Activated T-helper 17 cell treated with anti-CD3 and anti-CD28 coated beads, Interleukin-2, amount 50 U/mL, for 72 hours (primary cell): ENCODE results near the gene KLK6. TPM values are rescaled to one million over a fixed set of nuclear protein-coding genes. Genes with fewer than 3 reads are reported as not detected.

ENCODE experiments used
- ATAC-seq: fragments of 150-1000 bp; cut with Tn5 transposase; replicated peaks from 2 replicates; pipeline ENCODE4 v1.10.0; 2021; ENCODE audit warnings: mild to moderate bottlenecking, moderate library complexity
- H3K27ac Mint-ChIP-seq: one replicate; pipeline ENCODE4 v1.8.0; 2022; ENCODE audit warnings: mixed read lengths
- H3K27me3 Mint-ChIP-seq: one replicate; pipeline ENCODE4 v1.8.0; 2022; ENCODE audit warnings: mixed read lengths
- H3K36me3 Mint-ChIP-seq: one replicate; pipeline ENCODE4 v1.8.0; 2022; ENCODE audit warnings: low read depth, mild to moderate bottlenecking, mixed read lengths
- H3K4me1 Mint-ChIP-seq: one replicate; pipeline ENCODE4 v1.8.0; 2022; ENCODE audit warnings: mixed read lengths
- H3K4me3 Mint-ChIP-seq: one replicate; pipeline ENCODE4 v1.8.0; 2022; ENCODE audit warnings: mild to moderate bottlenecking, mixed read lengths
- H3K9me3 Mint-ChIP-seq: one replicate; pipeline ENCODE4 v1.8.0; 2022; ENCODE audit warnings: mixed read lengths
- total RNA-seq, 2 donors: library from RNA; stranded (reverse); gene quantifications; one replicate each; pipeline ENCODE4 v1.2.3, GENCODE V29; 2022

Gene KLK6
- total RNA-seq, 2 donors from 2014 or later: not detected

DNA sequence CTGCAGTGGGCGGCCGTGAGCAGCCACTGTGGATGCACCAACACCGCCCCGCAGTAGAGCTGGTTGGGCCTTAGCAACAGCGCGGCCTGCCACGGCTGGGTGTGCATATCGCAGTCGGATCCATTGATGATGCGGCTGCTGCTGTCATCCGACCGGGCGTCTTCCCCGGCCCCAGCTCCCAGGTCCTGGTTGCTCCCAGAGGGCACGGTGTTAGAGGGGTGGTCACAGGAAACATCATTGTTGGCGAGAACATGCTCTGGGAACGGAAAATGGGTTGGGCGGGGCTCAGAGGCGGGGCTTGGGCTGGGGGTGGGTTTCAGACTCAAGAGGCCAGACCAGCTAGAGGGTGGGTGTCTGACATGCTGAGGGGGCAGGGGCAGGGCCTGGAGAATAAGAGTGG lies 19.5 kb downstream of the KLK6 start:
- Mint-ChIP-seq H3K27me3 (peaks cover 31% of the 10 kb centered on the region), H3K27ac (no peak overlapping the region), H3K9me3 (no peaks in the 10 kb centered on the region), H3K4me1 (no peaks in the 10 kb centered on the region), H3K36me3 (no peaks in the 10 kb centered on the region), H3K4me3 (no peak overlapping the region)
- no peak for ATAC-seq

DNA sequence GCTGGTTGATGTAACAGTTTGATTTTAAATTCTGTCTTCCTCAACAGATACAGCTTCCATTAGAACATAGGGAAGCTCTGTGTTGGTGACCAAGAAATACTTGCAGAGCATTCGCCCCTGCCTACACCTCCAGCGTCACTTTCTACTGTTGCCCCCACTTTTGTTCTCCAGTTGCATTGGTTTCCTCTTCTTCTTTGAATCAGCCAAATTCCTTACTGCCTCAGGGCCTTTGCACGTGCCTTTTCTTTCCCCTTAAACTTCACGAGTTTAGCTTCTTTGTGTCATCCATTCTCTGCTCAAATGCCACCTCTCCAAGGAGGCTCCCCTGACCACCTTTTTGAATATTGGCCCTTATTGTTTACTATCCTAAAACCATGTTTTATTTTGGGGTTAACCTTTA lies 22.3 kb downstream of the KLK6 start:
- ATAC-seq: no peak
- Mint-ChIP-seq H3K4me3 (no peak overlapping the region), H3K27ac (no peak overlapping the region), H3K36me3 (no peaks in the 10 kb centered on the region), H3K9me3 (no peaks in the 10 kb centered on the region), H3K4me1 (no peaks in the 10 kb centered on the region), H3K27me3 (peaks cover 29% of the 10 kb centered on the region)

DNA sequence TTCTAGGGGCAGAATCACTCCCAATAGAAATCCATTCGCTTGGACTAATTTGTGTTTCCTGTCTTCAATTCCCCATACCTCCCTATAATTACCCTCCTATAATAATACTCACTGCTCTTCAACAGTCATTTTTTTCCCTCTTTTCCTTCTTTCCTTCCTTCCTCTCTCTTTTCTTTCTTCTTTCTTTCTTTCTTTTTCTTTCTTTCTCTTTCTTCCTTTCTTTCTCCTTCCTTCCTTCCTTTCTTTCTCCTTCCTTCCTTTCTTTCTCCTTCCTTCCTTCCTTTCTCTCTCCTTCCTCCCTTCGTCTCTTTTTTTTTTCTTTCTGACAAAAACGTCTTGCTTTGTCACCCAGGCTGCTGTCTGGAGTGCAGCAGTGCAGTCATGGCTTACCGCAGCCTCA lies 24.6 kb downstream of the KLK6 start:
- H3K4me1 Mint-ChIP-seq: no peaks in the 10 kb centered on the region
- no peak overlapping the region for H3K27ac Mint-ChIP-seq
- H3K36me3 Mint-ChIP-seq: no peaks in the 10 kb centered on the region
- no peaks in the 10 kb centered on the region for H3K9me3 Mint-ChIP-seq
- no peak overlapping the region for H3K4me3 Mint-ChIP-seq
- ATAC-seq: no peak
- peaks cover 26% of the 10 kb centered on the region for H3K27me3 Mint-ChIP-seq

DNA sequence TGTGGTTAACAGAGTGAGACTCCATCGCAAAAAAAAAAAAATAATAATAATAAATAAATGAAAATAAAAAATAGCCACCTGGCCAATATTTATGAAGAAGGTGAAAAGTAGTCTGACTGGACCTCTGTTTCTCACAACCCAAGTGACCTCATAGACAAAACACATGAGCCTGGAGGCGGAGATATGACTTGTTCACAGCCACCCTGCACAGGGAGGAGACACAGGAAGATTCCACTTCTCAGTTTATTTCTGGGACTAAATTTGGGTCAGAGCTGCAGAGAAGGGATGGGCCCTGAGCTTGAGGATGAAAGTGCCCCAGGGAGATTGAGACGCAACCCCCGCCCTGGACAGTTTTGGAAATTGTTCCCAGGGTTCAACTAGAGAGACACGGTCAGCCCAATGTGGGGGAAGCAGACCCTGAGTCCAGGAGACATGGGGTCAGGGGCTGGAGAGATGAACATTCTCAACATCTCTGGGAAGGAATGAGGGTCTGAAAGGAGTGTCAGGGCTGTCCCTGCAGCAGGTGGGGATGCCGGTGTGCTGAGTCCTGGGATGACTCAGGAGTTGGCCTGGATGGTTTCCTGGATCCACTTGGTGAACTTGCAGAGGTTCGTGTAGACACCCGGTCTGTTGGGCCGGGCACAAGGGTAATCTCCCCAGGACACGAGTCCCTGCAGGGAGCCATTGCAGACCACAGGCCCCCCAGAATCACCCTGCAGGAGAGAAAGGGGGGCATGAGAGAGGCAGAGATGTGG lies 26.1 kb downstream of the KLK6 start:
- no peak overlapping the region for H3K4me3 Mint-ChIP-seq

DNA sequence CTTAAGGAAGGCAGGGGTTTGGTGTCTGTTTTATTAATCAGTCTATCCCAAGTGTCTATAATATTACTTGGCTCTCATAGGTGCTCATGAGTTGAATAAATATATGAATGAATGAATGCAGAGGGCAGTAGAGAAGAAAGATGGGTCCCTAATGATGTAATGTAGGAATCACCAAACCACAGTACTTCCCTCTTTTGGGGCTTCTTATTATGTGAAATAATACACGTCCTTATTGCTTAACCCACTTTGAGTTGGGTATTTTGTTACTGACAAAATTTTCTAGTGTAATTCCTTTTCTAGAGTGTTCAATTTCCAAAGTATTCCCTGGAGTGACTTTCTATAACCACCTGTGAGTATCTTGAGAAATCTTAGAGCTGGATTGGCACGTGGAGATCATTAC lies 29.8 kb downstream of the KLK6 start:
- H3K27ac Mint-ChIP-seq: no peak overlapping the region
- no peaks in the 10 kb centered on the region for H3K36me3 Mint-ChIP-seq
- H3K4me3 Mint-ChIP-seq: no peak overlapping the region
- H3K4me1 Mint-ChIP-seq: no peaks in the 10 kb centered on the region
- peaks cover 3% of the 10 kb centered on the region for H3K9me3 Mint-ChIP-seq
- peaks cover 21% of the 10 kb centered on the region for H3K27me3 Mint-ChIP-seq
- no peak for ATAC-seq

More for the DNA sequence above, 26.1 kb downstream of the KLK6 start:
- no peaks in the 10 kb centered on the region for H3K36me3 Mint-ChIP-seq
- H3K9me3 Mint-ChIP-seq: peaks cover 3% of the 10 kb centered on the region
- no peak overlapping the region for H3K27ac Mint-ChIP-seq
- no peaks in the 10 kb centered on the region for H3K4me1 Mint-ChIP-seq
- peaks cover 22% of the 10 kb centered on the region for H3K27me3 Mint-ChIP-seq
- ATAC-seq: no peak

DNA sequence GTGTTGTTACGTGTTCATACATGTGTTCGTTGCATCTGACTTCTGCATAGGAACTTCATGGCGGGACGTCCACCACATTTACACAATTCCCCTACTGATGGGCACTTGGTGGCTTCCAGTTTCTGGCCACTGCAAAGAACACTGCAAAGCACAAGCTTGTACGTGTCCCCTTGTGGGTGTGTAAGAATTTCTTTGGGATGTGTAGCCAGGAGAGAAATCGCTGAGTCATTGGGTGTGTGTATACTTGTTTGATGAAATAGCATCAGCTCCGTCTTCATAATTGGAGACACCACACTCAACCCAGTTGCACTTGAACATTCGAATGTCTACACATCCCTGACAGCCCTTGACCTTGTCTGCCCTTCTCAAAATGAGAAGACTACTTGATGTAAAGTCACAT lies 35.8 kb downstream of the KLK6 start:
- no peak overlapping the region for H3K27ac Mint-ChIP-seq

DNA sequence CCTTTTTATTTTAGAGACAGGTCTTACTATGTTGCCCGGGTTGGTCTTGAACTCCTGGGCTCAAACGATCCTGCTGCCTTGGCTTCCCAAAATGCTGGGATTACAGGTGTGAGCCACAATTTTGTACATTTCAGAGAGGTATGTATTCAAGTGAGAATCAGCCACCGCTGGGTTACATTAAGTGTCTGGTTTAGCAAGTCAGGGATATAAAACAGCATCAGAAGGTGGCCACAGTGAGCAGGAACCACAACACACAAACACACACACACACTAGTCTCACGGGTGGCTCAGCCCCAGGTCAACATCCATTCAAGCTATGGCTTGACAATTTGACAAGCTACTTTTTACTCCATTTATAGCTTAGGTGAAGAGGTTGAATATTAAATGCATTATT lies 36.7 kb downstream of the KLK6 start:
- Mint-ChIP-seq H3K4me1 (no peaks in the 10 kb centered on the region), H3K4me3 (no peak overlapping the region), H3K27me3 (peaks cover 29% of the 10 kb centered on the region), H3K36me3 (no peaks in the 10 kb centered on the region), H3K27ac (no peak overlapping the region), H3K9me3 (no peaks in the 10 kb centered on the region)
- ATAC-seq: no peak

More for the DNA sequence above, 35.8 kb downstream of the KLK6 start:
- H3K36me3 Mint-ChIP-seq: no peaks in the 10 kb centered on the region
- H3K4me3 Mint-ChIP-seq: no peak overlapping the region
- H3K27me3 Mint-ChIP-seq: peaks cover 25% of the 10 kb centered on the region
- no peak for ATAC-seq
- no peaks in the 10 kb centered on the region for H3K4me1 Mint-ChIP-seq
- H3K9me3 Mint-ChIP-seq: no peaks in the 10 kb centered on the region

DNA sequence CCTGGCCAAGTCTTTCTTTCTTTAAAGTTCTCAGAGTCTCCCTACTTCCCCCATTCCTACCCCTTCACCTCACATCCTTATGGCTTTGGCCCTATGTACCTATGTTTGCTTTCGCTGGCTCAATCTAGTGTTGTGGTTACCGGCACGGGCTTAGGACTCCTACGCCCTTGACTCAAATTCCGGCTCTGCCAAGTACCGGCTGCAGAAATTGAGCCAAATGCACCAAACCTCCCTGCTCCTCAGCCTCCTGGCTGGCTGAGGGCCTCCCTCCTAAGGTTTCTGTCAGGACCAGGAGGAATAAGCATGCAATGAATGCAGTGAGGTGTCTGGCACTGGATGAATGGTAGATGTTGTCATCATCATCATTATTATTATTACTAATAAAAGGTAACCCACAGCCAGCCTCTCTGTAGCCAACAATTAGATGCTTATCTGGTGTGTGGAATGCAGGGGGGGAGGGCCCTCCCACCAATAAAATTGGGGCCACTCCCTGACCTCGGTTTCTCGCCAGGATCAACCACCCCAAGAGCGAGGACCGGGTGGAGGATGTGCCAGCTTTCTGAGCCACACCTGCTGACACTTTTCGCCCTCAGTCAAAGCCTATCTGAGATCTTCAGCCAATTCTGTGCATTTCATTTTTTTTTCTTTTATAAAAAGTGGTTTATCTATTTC lies 37.2 kb downstream of the KLK6 start:
- Mint-ChIP-seq H3K27ac (no peak overlapping the region), H3K4me3 (no peak overlapping the region), H3K36me3 (no peaks in the 10 kb centered on the region), H3K4me1 (no peaks in the 10 kb centered on the region), H3K9me3 (no peaks in the 10 kb centered on the region), H3K27me3 (peaks cover 32% of the 10 kb centered on the region)
- ATAC-seq: no peak

DNA sequence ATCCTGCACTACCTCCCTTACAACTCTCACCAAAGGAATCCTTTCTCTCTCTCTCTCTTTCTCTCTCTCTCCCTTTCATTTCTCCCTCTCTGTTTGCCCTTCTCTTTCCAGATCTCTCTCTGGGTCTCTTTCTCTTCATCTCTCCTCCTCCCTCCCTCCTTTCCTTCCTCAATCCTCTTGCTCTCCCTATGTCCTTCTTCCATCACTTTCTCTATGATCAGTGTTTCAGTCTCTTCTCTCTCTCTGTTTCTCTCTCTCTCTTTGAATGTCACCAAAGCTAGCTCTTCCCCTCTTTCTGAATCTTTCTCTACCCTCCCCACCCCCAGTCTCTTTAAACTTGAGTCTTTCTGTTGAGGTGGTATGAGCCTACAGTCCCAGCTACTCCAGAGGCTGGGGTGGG lies 38.4 kb downstream of the KLK6 start:
- H3K36me3 Mint-ChIP-seq: no peaks in the 10 kb centered on the region
- no peak for ATAC-seq

DNA sequence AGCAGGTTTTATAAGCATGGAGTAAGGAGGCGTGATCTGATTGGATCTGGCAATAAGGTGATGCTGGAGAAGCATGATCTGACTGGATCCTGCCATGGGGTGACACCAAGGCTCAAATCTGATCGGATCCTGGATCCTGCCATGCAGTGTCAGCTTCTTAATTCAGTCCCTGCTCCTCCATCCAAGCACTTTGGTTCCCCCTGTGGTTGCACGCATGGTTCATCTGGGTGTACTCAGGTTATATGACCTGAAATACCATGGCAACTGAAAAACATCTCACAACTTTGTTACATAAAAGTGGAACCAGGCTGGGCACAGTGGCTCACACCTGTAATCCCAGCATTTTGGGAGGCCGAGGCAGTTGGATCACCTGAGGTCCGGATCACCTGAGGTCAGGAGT lies 40.6 kb downstream of the KLK6 start:
- ATAC-seq: no peak
- Mint-ChIP-seq H3K36me3 (no peaks in the 10 kb centered on the region), H3K9me3 (no peaks in the 10 kb centered on the region), H3K27ac (no peak overlapping the region), H3K4me1 (no peaks in the 10 kb centered on the region), H3K27me3 (peaks cover 31% of the 10 kb centered on the region), H3K4me3 (no peak overlapping the region)

More for the DNA sequence above, 38.4 kb downstream of the KLK6 start:
- H3K4me3 Mint-ChIP-seq: no peak overlapping the region
- H3K27ac Mint-ChIP-seq: no peak overlapping the region
- H3K9me3 Mint-ChIP-seq: no peaks in the 10 kb centered on the region
- H3K27me3 Mint-ChIP-seq: peaks cover 32% of the 10 kb centered on the region
- no peaks in the 10 kb centered on the region for H3K4me1 Mint-ChIP-seq

DNA sequence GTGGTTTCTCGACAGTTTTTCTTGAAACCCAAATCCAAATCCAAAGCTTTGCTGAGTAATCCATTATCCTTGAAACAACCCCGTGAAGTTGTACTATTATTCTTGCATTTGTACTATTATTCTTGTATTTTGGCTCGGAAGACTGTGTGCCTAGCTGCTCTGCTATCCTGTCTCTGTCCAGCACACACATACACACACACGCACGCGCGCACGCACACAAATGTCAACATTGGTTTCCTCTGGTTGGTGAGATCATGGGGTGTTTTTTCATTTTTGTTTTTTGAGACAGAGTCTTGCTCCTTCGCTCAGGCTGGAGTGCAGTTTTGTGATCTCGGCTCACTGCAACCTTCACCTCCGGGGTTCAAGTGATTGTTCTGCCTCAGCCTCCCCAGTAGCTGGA lies 43.2 kb downstream of the KLK6 start:
- H3K9me3 Mint-ChIP-seq: no peaks in the 10 kb centered on the region
- H3K4me1 Mint-ChIP-seq: peaks cover 7% of the 10 kb centered on the region
- no peak overlapping the region for H3K4me3 Mint-ChIP-seq
- H3K27me3 Mint-ChIP-seq: peaks cover 32% of the 10 kb centered on the region
- no peak overlapping the region for H3K27ac Mint-ChIP-seq
- H3K36me3 Mint-ChIP-seq: no peaks in the 10 kb centered on the region
- no peak for ATAC-seq

DNA sequence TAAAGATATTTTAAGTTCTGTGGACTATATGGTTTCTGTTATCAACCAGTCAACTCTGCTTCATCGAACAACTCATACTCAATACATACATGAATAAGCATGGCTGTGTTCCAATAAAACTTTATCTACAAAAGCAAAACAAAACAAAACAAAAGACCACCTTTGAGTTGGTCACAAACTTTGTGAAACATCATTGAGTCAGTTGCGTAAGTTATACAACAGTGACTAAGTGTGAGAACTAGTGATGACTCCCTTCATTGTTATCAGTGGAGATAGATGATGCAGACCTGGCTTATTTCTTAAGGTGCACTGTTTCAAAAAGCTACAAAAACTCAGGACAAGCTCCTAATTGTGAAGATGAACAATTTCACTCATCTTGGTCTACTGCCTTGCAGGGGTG lies 43.7 kb downstream of the KLK6 start:
- ATAC-seq: no peak
- peaks cover 7% of the 10 kb centered on the region for H3K4me1 Mint-ChIP-seq
- no peak overlapping the region for H3K27ac Mint-ChIP-seq
- H3K9me3 Mint-ChIP-seq: no peaks in the 10 kb centered on the region
- H3K27me3 Mint-ChIP-seq: peaks cover 29% of the 10 kb centered on the region
- no peak overlapping the region for H3K4me3 Mint-ChIP-seq
- no peaks in the 10 kb centered on the region for H3K36me3 Mint-ChIP-seq

DNA sequence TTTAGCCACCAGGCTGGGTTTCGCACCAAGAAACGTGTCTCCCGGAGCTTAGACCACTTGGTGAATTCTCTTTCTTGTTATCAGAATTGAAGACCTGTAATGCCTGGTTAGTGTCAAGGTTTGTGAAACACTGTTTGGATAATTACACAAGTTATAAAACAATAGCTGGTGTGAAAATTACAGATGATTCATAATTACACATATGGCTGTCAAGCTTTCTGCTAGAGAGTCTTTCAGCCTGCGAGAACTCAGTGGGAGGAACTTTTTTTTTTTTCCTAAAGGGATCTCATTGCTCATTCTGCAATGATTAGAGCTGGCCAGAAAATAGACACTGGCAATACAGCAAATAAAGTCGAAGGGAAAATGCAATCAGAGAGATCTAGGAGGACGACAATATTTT lies 44.8 kb downstream of the KLK6 start:
- H3K9me3 Mint-ChIP-seq: no peaks in the 10 kb centered on the region
- H3K27me3 Mint-ChIP-seq: peaks cover 29% of the 10 kb centered on the region
- peaks cover 7% of the 10 kb centered on the region for H3K4me1 Mint-ChIP-seq
- no peak overlapping the region for H3K4me3 Mint-ChIP-seq
- no peaks in the 10 kb centered on the region for H3K36me3 Mint-ChIP-seq
- ATAC-seq: no peak
- H3K27ac Mint-ChIP-seq: no peak overlapping the region

DNA sequence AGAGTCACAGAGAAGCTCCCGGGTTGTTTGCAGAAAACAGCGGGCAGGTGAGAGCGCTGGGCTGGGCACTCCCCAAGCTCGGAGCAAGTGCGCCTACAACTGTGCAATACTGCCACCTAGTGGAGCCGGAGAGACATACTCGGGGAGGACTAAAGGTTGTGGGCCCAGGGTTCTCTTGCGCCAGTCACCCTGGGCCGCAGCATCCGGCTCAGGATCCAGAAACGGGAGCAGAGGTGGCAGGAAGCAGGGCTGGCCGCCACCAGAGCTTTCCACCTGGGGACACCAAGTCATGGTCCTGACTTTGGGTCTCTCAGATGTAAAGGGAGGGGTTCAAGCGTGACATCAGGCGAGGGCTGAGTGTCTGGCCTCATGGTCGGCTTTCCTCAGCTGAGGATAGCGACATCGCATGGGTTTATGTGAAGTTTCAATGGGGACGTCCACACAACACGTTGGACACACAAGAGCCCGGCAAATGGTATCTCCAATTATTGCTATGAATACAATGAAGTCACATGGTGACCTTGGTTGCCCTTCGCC lies 47.0 kb downstream of the KLK6 start:
- Mint-ChIP-seq H3K4me3 (no peak overlapping the region), H3K9me3 (no peaks in the 10 kb centered on the region), H3K27me3 (peaks cover 34% of the 10 kb centered on the region), H3K27ac (no peak overlapping the region), H3K4me1 (peaks cover 7% of the 10 kb centered on the region), H3K36me3 (no peaks in the 10 kb centered on the region)
- peak; percentile 99 for ATAC-seq
